ENCODE results near the gene IFT22. TPM values are rescaled to one million over a fixed set of nuclear protein-coding genes. Genes with fewer than 3 reads are reported as not detected.
"Not testable (repeated sequence)": the region's sequence is repeated elsewhere in the genome, so short reads cannot be mapped to it uniquely, and the experiment has no call there.

The IFT22 gene
- total and polyA plus RNA-seq, 2 donors from 2014 or later, result 42.5 to 92.7 TPM

DNA sequence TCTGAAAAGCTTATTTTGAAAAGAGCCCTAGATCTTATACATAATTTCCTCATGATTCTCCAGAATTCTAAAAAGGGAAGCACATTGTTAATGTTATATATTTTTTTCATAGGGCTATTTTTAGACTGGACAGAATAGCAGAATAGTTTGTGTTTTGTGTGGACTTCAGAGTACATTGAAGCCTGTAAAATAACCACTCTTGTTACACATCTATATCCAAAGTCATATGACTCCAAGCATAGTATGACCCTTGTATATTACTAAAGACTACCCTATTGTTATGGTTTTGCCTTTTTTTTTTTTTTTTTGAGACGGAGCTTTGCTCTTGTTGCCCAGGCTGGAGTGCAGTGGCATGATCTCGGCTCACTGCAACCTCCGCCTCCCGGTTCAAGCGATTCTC lies 50.6 kb downstream of the IFT22 start:
- Histone ChIP-seq H3K4me1 (ENCODE audit: control insufficient read depth in 2 of 3, insufficient read depth in 2 of 3, low read depth in 1 of 3, low read length in 3 of 3) (no peaks in the 10 kb centered on the region), H3K36me3 (ENCODE audit: control insufficient read depth in 2 of 3, insufficient read depth in 3 of 3, low read length in 3 of 3) (no peaks in the 10 kb centered on the region), H3K9me3 (ENCODE audit: control insufficient read depth in 2 of 3, insufficient read depth in 1 of 3, low read length in 3 of 3) (no peaks in the 10 kb centered on the region), H3K27me3 (ENCODE audit: control insufficient read depth, insufficient read depth, low read length) (no peaks in the 10 kb centered on the region), H3K9ac (ENCODE audit: low read length in 3 of 3) (no peak overlapping the region), H3K27ac (ENCODE audit: low read depth in 2 of 2, low read length in 2 of 2) (no peak overlapping the region), H3K4me3 (ENCODE audit: low read length in 3 of 3) (no peak overlapping the region)
- intact Hi-C loops (cut with DNase I), result no loop called here
- FAIRE-seq (no peak), DNase-seq (no peak)
- TF ChIP-seq, protein P1, sequence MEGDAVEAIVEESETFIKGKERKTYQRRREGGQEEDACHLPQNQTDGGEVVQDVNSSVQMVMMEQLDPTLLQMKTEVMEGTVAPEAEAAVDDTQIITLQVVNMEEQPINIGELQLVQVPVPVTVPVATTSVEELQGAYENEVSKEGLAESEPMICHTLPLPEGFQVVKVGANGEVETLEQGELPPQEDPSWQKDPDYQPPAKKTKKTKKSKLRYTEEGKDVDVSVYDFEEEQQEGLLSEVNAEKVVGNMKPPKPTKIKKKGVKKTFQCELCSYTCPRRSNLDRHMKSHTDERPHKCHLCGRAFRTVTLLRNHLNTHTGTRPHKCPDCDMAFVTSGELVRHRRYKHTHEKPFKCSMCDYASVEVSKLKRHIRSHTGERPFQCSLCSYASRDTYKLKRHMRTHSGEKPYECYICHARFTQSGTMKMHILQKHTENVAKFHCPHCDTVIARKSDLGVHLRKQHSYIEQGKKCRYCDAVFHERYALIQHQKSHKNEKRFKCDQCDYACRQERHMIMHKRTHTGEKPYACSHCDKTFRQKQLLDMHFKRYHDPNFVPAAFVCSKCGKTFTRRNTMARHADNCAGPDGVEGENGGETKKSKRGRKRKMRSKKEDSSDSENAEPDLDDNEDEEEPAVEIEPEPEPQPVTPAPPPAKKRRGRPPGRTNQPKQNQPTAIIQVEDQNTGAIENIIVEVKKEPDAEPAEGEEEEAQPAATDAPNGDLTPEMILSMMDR (IDR thresholded peaks at IDR 0.05; ENCODE audit: borderline replicate concordance, extremely low read depth, insufficient read depth), result no peak

DNA sequence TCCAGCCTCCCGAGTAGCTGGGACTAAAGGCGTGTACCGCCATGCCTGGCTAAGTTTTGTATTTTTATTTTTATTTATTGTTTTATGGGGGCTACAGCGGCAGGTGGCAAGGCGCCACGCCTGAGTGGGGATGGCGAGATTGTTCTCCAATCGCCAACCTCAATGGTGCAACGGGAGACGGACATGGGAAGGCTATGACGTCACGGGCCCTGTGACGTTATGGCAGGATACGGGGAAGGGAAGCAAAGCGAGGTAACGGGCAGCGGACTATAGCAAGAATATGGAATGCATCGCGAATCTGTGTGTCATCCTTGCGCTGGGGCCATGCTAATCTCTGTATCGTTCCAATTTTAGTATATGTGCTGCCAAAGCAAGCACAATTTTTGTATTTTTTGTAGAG lies 51.9 kb downstream of the IFT22 start:
- Histone ChIP-seq H3K4me1 (ENCODE audit: control insufficient read depth in 2 of 3, insufficient read depth in 2 of 3, low read depth in 1 of 3, low read length in 3 of 3) (no peaks in the 10 kb centered on the region), H3K4me3 (ENCODE audit: low read length in 3 of 3) (no peak overlapping the region), H3K27ac (ENCODE audit: low read depth in 2 of 2, low read length in 2 of 2) (no peak overlapping the region), H3K9ac (ENCODE audit: low read length in 3 of 3) (no peak overlapping the region), H3K27me3 (ENCODE audit: control insufficient read depth, insufficient read depth, low read length) (no peaks in the 10 kb centered on the region), H3K36me3 (ENCODE audit: control insufficient read depth in 2 of 3, insufficient read depth in 3 of 3, low read length in 3 of 3) (no peaks in the 10 kb centered on the region), H3K9me3 (ENCODE audit: control insufficient read depth in 2 of 3, insufficient read depth in 1 of 3, low read length in 3 of 3) (no peaks in the 10 kb centered on the region)
- intact Hi-C loops (cut with DNase I), result no loop called here
- FAIRE-seq (no peak), DNase-seq (no peak)
- TF ChIP-seq, protein P1 (IDR thresholded peaks at IDR 0.05; ENCODE audit: borderline replicate concordance, extremely low read depth, insufficient read depth), result no peak

DNA sequence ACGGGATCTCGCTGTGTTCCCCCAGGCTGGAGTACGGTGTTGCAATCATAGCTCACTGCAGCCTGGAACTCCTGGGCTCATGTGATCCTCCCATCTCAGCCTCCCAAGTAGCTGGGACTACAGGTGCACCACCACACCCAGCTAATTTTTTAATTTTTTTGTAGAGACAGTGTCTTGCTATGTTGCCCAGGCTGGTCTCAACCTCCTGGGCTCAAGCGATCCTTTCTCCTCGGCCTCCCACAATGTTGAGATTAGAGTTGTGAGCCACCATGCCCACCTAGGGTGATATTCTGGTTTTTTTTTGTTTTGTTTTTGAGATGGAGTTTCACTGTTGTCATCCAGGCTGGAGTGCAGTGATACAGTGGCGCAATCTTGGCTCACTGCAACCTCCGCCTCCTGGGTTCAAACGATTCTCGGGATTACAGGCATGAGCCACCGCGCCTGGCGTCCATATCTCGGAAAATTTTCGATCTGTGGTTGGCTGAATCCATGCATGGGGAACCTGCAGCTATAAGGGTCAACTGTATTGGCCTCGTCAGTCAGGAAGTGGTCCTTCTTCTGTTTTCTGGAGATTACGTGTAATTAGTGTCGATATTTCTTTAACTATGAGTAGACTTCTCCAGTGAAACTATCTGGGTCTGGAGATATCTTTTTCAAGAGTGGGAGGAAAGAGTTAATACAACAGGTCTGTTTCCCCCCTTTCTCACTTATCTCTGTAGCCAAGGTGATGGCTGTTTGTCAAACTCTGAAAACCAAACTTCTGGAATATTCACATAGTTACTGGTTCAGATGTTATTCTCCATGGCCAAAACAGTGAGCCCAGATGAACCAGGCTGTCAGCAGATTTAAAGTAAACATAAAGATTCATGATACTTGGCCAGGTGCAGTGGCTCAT lies 55.7 kb downstream of the IFT22 start:
- no peaks in the 10 kb centered on the region for H3K9me3 ChIP-seq (ENCODE audit: control insufficient read depth in 2 of 3, insufficient read depth in 1 of 3, low read length in 3 of 3)

DNA sequence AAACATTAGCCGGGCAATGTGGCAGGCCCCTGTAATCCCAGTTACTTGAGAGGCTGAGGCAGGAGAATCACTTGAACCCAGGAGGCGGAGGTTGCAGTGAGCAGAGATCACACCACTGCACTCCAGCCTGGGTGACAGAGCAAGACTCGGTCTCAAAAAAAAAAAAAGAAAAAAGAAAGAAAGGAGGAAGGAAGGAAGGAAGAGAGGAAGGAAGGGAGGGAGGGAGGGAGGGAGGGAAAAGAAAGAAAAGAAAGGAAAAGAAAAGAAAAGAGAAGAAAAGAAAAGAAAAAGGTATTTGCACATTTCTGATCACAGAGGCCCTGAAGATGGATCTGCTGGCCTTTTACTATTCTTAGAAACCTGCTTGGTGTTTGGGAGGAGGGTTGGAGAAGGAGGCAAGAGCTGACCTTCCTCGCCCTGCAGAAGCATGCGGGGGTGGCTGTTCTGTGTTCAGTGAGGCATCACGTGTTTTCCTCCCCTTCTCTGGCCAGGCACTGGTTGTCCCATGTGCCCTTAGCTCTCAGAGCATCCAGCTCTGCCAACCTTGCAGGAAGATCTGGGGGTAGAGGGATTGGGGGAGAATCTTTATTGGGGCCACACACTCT lies 57.4 kb downstream of the IFT22 start:
- FAIRE-seq, result not testable (repeated sequence)

More for the DNA sequence above, 55.7 kb downstream of the IFT22 start:
- H3K36me3 ChIP-seq (ENCODE audit: control insufficient read depth in 2 of 3, insufficient read depth in 3 of 3, low read length in 3 of 3), result no peaks in the 10 kb centered on the region
- DNase-seq (no peak), FAIRE-seq (no peak)
- intact Hi-C loops (cut with DNase I), result no loop called here
- H3K27me3 ChIP-seq (ENCODE audit: control insufficient read depth, insufficient read depth, low read length), result no peaks in the 10 kb centered on the region
- H3K4me3 ChIP-seq (ENCODE audit: low read length in 3 of 3), result no peak overlapping the region
- H3K9ac ChIP-seq (ENCODE audit: low read length in 3 of 3), result no peak overlapping the region
- TF ChIP-seq, protein P1 (IDR thresholded peaks at IDR 0.05; ENCODE audit: borderline replicate concordance, extremely low read depth, insufficient read depth), result no peak
- H3K27ac ChIP-seq (ENCODE audit: low read depth in 2 of 2, low read length in 2 of 2), result no peak overlapping the region
- no peaks in the 10 kb centered on the region for H3K4me1 ChIP-seq (ENCODE audit: control insufficient read depth in 2 of 3, insufficient read depth in 2 of 3, low read depth in 1 of 3, low read length in 3 of 3)

More for the DNA sequence above, 57.4 kb downstream of the IFT22 start:
- H3K27me3 ChIP-seq (ENCODE audit: control insufficient read depth, insufficient read depth, low read length); H3K36me3 ChIP-seq (ENCODE audit: control insufficient read depth in 2 of 3, insufficient read depth in 3 of 3, low read length in 3 of 3); H3K9ac ChIP-seq (ENCODE audit: low read length in 3 of 3); H3K4me1 ChIP-seq (ENCODE audit: control insufficient read depth in 2 of 3, insufficient read depth in 2 of 3, low read depth in 1 of 3, low read length in 3 of 3); H3K9me3 ChIP-seq (ENCODE audit: control insufficient read depth in 2 of 3, insufficient read depth in 1 of 3, low read length in 3 of 3); H3K4me3 ChIP-seq (ENCODE audit: low read length in 3 of 3); H3K27ac ChIP-seq (ENCODE audit: low read depth in 2 of 2, low read length in 2 of 2); intact Hi-C loops (cut with DNase I): not testable (repeated sequence)
- peak in 4 of 5 donors; percentile 82 to 90 (median 86) for DNase-seq
